Measurements from ENCODE around the gene PPEF2. TPM values are rescaled to one million over a fixed set of nuclear protein-coding genes. Genes with fewer than 3 reads are reported as not detected.

The PPEF2 gene
- total RNA-seq, 2 donors from 2014 or later: not detected

DNA sequence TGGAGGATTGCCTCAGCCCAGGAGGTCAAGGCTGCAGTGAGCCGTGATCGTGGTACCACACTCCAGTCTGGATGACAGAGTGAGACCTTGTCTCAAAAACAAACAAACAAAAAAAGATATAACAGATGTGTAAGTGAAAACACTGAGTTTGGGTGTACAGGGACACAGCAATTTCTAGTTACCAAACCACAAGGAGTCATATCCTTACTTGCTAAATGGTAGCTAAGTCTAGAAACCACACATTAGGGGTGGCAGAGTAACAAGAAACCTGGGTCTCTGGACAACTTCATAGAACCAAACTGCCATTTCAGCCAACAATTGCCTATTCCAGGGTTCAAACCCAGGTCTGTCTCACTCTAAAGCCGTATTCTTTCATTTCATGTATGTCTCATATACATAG lies 20.8 kb downstream of the PPEF2 start:
- TF ChIP-seq, protein P1, sequence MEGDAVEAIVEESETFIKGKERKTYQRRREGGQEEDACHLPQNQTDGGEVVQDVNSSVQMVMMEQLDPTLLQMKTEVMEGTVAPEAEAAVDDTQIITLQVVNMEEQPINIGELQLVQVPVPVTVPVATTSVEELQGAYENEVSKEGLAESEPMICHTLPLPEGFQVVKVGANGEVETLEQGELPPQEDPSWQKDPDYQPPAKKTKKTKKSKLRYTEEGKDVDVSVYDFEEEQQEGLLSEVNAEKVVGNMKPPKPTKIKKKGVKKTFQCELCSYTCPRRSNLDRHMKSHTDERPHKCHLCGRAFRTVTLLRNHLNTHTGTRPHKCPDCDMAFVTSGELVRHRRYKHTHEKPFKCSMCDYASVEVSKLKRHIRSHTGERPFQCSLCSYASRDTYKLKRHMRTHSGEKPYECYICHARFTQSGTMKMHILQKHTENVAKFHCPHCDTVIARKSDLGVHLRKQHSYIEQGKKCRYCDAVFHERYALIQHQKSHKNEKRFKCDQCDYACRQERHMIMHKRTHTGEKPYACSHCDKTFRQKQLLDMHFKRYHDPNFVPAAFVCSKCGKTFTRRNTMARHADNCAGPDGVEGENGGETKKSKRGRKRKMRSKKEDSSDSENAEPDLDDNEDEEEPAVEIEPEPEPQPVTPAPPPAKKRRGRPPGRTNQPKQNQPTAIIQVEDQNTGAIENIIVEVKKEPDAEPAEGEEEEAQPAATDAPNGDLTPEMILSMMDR (conservative IDR thresholded peaks at IDR 0.05): no peak
- Mint-ChIP-seq H3K27ac (no peak overlapping the region), H3K4me3 (no peak overlapping the region), H3K36me3 (ENCODE audit: low read depth) (no peaks in the 10 kb centered on the region), H3K27me3 (ENCODE audit: insufficient read depth) (no peaks in the 10 kb centered on the region), H3K4me1 (no peaks in the 10 kb centered on the region), H3K9me3 (no peaks in the 10 kb centered on the region)
- Histone ChIP-seq H3K27ac (ENCODE audit: low read depth, low read length) (no peak overlapping the region), H3K4me1 (ENCODE audit: control insufficient read depth, insufficient read depth, low read length) (no peaks in the 10 kb centered on the region), H3K36me3 (ENCODE audit: control insufficient read depth, insufficient read depth, low read length) (no peaks in the 10 kb centered on the region), H3K4me3 (ENCODE audit: low read length) (no peak overlapping the region), H3K27me3 (ENCODE audit: control insufficient read depth, insufficient read depth, low read length, poor library complexity, severe bottlenecking) (no peaks in the 10 kb centered on the region), H3K9me3 (ENCODE audit: control insufficient read depth, low read length) (no peaks in the 10 kb centered on the region), H3K9ac (ENCODE audit: extremely low read depth, low read length, poor library complexity, severe bottlenecking) (no peak overlapping the region)
- WGBS, 2 experiments (ENCODE audit: insufficient coverage in 1 of 2, insufficient read length in 1 of 2): 93 to 94% methylated on average over 3 of the region's 3 CpGs
- DNase-seq: no peak

DNA sequence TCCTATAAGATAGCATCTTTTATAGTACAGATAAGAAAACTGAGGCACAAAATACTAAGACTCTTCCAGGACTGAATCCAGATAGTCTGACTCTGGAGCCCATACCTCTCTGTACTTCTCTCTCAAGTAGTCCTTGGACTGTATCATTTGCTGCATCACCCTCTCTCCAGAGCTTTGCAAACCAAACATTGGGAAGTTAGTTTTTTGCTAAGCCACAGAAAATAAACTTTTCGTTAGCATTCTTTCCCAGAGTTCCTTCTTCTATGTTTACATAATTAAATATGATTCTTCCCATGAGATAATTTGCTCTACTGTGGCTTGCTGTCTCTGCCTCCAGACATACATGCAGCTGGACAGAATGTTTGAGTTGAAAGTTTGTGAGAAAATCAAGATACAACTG lies 22.0 kb downstream of the PPEF2 start:
- no peaks in the 10 kb centered on the region for H3K4me1 Mint-ChIP-seq
- no peak for DNase-seq
- no peak overlapping the region for H3K4me3 Mint-ChIP-seq
- no peaks in the 10 kb centered on the region for H3K9me3 Mint-ChIP-seq
- no peak overlapping the region for H3K4me3 ChIP-seq (ENCODE audit: low read length)
- H3K36me3 ChIP-seq (ENCODE audit: control insufficient read depth, insufficient read depth, low read length): no peaks in the 10 kb centered on the region
- TF ChIP-seq, protein P1 (conservative IDR thresholded peaks at IDR 0.05): no peak
- no peaks in the 10 kb centered on the region for H3K9me3 ChIP-seq (ENCODE audit: control insufficient read depth, low read length)
- no peaks in the 10 kb centered on the region for H3K27me3 ChIP-seq (ENCODE audit: control insufficient read depth, insufficient read depth, low read length, poor library complexity, severe bottlenecking)
- no peaks in the 10 kb centered on the region for H3K4me1 ChIP-seq (ENCODE audit: control insufficient read depth, insufficient read depth, low read length)
- H3K36me3 Mint-ChIP-seq (ENCODE audit: low read depth): no peaks in the 10 kb centered on the region
- H3K9ac ChIP-seq (ENCODE audit: extremely low read depth, low read length, poor library complexity, severe bottlenecking): no peak overlapping the region
- no peak overlapping the region for H3K27ac Mint-ChIP-seq
- H3K27ac ChIP-seq (ENCODE audit: low read depth, low read length): no peak overlapping the region
- H3K27me3 Mint-ChIP-seq (ENCODE audit: insufficient read depth): no peaks in the 10 kb centered on the region
- WGBS, 2 experiments (ENCODE audit: insufficient coverage in 1 of 2, insufficient read length in 1 of 2): 75% methylated on average over 1 of the region's 1 CpG; no CpG with 5 or more reads in 1 of the 2 experiments

- no peak overlapping the region for H3K27ac Mint-ChIP-seq
- no peak for DNase-seq
These were observed 24.0 kb downstream of the PPEF2 start for GRCh38 chr4:75878246-75878756.

More at GRCh38 chr4:75878246-75878756, 24.0 kb downstream of the PPEF2 start:
- Mint-ChIP-seq H3K27me3 (ENCODE audit: insufficient read depth) (no peaks in the 10 kb centered on the region), H3K4me3 (no peak overlapping the region), H3K36me3 (ENCODE audit: low read depth) (no peaks in the 10 kb centered on the region), H3K4me1 (no peaks in the 10 kb centered on the region), H3K9me3 (no peaks in the 10 kb centered on the region)
- TF ChIP-seq, protein P1 (conservative IDR thresholded peaks at IDR 0.05): no peak
- no peaks in the 10 kb centered on the region for H3K4me1 ChIP-seq (ENCODE audit: control insufficient read depth, insufficient read depth, low read length)
- no peak overlapping the region for H3K4me3 ChIP-seq (ENCODE audit: low read length)
- H3K27ac ChIP-seq (ENCODE audit: low read depth, low read length): peak overlapping the region; percentile 56
- 51 to 76% methylated on average over 4 to 6 of the region's 6 CpGs for WGBS, 2 experiments (ENCODE audit: insufficient coverage in 1 of 2, insufficient read length in 1 of 2)
- H3K9ac ChIP-seq (ENCODE audit: extremely low read depth, low read length, poor library complexity, severe bottlenecking): no peak overlapping the region
- no peaks in the 10 kb centered on the region for H3K27me3 ChIP-seq (ENCODE audit: control insufficient read depth, insufficient read depth, low read length, poor library complexity, severe bottlenecking)
- H3K36me3 ChIP-seq (ENCODE audit: control insufficient read depth, insufficient read depth, low read length): no peaks in the 10 kb centered on the region
- H3K9me3 ChIP-seq (ENCODE audit: control insufficient read depth, low read length): no peaks in the 10 kb centered on the region
